Measurements from ENCODE around the gene MSS51.

The MSS51 gene

DNA sequence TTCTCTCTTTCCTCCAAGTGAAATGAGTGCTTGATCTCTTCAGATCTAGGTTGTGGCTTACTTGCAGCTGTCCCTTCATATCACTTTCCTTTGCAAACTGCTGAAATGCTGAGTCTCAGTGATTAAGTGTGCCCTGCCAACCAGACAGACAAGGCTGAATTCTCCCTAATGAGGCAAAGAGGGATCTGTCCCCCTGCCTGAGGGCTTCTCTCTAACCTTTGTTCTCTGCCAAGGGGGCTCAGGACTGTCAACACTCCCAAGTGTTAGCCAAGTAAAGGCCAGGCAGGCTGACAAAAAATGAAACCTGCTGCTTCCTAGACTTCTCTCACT is at the start of gene MSS51:
TSS of gene MSS51 (minus strand) at position 24 of the 330 bp plus-strand sequence. CDS start 5,277 bp downstream, outside the sequence.
- no peak for DNase-seq

DNA sequence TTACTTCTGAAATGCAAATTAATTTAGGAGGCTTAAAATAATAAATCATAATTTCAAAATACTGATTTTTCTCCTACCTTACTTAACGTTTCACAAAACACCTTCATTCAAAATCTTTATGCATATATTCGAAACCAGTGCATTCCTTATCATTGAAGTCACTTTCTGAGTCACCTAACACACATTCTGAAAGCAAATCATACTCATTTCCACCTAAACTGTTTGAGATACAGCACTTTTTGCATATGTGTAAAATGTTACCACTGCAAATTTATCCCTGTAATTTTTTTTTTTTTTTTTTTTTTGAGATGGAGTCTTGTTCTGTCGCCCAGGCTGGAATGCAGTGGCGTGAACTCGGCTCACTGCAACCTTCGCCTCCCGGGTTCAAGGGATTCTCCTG is 46.8 kb upstream of the MSS51 start:
- no peak for DNase-seq

DNA sequence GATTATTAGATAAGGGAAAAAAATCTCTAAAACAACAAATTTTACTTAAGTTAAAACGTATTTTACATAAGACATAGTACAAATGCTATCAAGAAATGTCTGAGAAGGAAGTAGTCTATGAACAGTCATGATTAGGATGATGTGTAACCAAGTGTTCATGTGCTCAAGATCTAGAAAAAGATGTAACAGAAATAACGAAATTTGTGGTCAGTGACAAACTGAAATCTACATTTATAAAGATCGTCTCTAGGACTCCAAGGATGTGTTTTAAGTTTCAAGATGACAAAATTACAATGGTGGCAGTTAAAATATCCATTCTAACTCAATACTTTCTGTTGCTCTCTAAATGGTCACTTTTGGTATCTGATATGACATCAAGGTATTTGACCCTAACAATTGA is 45.3 kb upstream of the MSS51 start:
- DNase-seq = no peak

DNA sequence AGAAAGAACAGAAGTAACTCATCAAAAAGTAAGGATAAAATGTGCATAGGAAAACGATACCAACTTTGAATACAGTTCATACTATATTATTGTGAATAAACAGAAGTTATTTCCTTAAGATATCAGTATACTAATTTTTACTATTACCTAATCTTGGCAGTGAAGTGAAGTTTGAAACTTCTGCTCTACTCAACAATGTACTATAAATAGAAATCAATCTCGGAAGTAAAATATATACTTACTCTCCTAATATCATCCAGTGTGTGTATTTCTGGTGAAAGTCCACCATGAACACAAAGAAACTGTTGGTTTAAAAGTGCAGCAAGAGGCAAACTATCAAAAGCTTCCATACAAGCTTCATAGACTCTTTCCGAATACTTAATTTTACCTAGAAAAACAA is 37.9 kb upstream of the MSS51 start:
- DNase-seq = no peak

DNA sequence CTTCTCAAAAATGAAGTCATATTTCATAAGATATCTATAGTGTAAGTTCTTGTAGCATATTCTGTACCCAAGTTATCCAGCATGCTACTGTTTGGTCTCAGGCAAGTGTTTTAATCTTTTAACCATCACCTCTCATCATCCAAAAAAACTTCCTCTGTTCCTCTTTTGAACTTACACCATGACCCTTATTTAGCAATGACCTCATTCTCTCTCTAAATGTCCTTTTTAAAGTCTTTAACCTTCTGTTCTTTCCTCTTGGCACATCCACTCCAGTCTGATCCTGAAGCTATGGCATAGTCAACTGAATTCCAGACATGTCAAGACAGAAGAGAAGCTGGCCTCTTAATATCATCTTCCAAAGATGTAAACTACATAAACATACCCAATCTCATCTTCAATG is 36.2 kb upstream of the MSS51 start:
- DNase-seq = no peak

DNA sequence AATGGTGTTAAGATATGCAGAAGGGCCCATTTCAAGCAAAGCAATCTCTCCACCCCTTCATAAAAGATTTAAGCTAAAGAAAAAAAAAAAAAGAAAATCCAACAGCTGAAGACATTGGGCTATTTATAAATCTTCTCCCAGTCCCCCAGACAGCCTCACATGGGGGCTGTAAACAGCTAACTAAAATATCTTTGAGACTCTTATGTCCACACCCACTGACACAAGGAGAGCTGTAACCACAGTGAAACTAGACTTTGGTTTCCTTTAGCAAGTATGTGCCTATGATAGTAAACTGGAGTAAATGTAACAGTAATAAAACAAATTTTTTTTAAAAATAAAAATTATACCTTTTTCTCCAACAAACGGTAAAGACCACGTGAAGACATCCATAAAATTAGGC is 33.8 kb upstream of the MSS51 start:
- no peak for DNase-seq

DNA sequence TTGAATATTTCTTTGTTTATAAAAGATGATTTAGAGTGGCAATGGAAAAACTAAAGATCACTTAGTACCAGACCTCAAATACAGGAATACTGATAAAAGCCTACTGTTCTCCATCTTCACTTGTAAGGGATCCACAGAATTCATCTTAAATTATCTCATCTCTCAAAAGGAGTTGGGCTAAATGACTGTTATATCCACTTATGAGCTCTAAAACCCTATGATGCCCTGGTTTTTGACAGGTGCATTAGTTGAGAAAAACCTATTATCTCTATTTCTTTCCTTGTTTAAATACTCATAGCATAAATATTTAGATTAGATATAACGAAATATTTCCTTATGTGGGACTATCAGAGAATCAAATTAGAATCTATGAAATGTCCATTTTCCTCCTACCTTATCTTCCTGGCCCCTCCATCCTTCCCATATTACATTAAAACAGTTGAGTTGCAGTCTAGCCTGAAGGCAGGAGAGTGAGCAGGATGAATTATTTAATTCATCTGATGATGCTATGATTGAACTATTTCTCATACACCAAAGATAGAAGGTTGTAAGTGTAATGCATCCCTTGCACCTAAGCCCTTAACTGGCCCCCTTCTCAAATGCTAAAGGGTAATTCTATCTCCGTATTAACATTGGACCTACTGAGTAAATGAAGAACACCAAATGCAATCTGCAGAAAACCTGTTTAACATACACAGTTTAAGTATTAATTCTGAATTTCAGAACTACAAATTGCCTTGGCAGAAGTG is 32.8 kb upstream of the MSS51 start:
- DNase-seq = no peak

DNA sequence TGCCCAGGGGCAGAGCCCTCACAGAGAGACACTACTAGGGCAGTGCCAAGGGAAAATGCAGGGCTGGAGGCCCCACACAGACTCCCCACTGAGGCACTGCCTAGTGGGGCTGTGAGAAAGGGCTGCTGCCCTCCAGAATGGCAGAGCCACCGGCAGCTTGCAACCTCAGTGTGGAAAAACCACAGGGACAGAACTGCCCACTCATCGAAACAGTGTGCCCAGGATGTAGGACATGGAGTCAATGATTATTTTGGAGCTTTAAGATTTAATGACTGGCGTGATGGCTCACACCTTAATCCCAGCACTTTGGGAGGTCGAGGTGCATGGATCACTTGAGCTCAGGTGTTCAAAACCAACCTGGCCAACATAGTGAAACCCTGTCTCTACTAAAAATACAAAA is 27.5 kb upstream of the MSS51 start:
- no peak for DNase-seq

DNA sequence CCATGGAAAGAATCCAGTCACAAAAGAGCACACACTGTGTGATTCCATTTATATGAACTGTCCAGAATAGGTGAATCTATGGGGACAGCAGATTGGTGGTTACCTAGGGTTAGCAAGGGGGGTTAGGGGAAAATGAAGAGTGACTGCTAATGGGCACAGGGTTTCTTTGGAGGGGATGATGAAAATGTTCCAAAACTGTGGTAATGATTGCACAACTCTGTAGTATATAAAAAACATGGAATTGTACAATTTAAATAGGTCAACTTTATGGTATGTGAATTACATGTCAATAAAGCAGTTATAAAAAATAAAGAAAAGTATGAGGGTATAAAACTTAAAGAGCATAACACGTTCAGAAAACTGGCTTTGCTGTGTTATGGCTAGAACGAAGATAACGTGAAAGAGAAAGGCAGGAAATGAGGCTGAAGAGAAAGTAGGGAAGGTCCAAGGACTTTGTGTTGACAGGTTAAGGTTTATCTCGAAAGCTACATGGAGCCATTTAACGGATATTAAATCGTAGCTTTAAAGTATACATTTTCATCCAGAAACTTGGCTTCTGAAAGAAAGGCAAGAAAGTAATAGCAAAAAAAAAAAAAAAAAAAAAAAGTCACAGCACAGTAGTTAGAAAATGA is 26.4 kb upstream of the MSS51 start:
- DNase-seq = no peak

DNA sequence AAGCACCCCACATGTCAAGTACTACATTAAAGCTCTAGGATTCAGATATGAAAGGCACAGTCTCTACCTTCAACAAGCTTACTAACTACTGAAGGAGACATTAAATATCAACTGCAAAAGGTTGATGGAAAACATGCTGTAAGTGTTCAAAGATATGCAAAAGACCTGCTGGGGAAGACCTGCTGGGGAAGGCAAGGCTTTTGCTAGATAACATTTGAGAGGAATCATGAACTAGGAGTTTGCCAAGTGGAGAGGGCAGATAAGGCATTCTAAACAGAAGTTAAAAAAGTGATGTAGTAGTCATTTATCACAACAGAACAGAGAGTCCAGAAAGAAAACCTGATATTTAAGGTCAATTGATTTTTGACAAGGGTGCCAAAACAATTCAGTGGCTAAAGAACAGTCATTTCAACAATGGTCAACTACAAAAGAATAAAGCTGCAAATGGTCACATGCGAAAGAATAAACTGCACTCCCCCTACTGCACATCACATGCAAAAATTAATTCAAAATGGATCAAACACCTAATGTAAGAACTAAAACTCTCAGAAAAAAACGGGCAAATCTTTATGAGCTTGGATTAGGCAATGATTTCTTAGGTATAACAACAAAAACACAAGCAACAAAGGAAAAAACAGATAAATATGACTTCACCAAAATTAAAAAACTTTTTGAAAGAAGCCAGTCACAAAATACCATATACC is 23.0 kb upstream of the MSS51 start:
- DNase-seq = no peak

DNA sequence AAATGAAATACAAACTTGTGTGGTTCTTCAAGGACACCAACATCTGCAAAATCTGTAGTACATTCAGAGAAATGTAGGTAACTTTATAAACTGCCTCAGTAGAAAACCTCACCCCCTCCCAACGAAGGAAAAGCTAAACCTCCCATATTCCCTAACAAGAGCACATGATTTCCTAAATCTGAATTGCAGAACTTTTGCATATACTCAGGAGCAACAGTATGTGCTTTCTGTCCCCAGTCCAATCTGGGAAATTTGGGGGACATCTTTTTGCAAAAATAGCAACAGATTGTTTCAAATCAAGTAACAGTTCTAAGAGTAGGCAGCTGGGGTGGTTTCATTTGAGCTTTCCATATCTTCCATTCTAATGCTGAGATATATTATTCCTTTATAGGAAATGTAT is 15.8 kb upstream of the MSS51 start:
- DNase-seq = no peak

DNA sequence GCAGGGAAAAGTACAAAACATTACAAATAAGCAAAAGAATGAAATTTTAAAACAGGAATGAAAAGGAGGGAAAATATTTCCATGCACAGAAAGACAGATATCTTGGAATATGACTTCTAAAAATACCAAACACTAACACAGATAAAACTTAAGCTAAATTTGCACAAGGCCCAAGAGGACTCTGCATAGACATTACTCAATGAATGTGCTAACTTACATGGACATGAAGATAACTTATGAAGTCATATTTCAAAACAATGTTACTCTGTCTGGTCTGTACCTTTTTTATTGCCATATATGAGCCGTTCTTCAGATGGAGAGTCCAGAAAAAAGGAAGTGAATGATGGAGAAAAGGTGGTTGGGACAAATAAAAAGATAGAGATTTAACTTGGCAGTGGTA is 15.0 kb upstream of the MSS51 start:
- DNase-seq = no peak

DNA sequence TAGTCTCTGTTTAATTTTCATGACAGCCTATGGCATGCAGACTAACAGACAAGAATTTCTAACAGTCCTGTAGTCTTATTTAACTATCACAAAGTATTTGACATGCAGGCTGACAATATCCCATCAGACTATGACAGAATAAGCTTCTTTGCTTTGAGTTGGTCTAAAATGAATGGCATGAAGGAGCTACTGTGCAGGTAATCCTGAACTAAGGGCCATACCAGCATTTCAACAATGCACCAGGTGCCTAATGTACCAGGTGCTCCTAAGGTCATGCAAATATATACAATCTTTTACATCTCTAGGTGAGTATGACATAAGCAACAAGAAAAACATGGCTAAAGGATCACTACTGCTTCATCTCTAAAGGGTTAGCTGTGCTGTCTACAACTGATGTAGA is 13.6 kb upstream of the MSS51 start:
- DNase-seq = no peak

DNA sequence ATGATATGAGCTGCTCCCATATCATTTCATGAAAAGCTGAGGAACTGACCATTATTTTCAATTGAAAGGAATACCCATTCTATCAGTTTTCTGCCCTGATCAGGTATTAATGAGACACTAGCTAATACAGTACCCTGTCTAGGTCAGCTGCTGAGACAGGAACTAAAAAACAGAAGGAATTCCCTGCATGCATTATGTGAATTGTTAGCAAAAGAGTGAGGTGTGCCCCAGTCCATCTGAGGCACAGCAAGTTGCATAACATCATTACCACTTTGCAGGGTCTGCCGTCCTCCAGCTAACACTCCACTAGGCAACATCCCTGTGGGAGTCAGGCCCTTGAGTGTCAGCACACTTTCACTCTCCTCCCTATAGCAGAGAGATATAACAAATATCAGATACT is 11.1 kb upstream of the MSS51 start:
- DNase-seq = no peak

DNA sequence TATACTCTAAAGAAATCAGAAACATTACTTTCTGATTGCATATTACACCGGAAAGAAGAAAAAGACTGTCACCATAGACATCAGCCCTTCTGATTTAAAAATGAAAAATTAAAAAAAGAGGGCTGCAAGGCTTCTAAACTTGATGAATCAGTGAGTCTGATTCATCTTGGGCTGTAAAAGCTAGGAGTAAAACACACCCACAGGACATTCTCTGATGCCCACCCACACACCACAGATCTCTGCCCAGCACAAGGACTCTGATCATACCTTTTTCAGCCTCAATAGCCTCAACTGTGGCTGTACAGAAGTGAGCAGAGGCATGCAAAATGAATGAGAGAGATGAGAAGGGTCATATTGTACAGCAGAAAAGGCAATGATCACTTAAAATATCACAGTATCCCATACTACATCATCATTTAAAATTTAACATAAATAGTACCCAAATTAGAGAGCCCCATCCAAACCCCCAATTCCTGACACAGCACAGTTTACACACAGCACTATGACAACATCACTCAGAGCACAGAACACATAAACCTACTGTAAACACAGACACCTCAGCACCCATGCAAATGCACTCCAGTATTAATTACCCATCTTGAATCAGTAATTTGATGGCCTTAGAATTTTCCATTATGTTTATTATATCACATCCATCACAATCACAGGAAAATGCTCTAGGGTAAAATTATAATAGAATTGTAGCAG is 6.4 kb upstream of the MSS51 start:
- no peak for DNase-seq

DNA sequence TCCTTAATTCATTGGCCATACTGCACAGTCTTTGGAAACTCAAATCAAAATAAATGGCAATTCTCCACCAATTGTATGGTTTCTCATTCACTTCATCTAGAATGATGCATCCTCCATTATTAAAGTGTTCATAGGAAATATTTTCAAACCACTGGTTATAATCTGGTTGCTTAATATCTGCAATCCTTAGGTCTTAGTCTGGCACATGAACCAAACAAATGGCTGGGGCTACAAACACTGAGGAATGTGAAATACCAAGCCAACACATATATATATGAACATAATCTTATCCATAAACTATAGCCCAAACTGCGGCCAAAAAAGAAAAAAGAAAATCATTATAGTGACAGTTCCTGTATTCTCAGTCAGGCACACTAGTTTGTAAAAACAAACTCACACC is 5.7 kb upstream of the MSS51 start:
- no peak for DNase-seq

DNA sequence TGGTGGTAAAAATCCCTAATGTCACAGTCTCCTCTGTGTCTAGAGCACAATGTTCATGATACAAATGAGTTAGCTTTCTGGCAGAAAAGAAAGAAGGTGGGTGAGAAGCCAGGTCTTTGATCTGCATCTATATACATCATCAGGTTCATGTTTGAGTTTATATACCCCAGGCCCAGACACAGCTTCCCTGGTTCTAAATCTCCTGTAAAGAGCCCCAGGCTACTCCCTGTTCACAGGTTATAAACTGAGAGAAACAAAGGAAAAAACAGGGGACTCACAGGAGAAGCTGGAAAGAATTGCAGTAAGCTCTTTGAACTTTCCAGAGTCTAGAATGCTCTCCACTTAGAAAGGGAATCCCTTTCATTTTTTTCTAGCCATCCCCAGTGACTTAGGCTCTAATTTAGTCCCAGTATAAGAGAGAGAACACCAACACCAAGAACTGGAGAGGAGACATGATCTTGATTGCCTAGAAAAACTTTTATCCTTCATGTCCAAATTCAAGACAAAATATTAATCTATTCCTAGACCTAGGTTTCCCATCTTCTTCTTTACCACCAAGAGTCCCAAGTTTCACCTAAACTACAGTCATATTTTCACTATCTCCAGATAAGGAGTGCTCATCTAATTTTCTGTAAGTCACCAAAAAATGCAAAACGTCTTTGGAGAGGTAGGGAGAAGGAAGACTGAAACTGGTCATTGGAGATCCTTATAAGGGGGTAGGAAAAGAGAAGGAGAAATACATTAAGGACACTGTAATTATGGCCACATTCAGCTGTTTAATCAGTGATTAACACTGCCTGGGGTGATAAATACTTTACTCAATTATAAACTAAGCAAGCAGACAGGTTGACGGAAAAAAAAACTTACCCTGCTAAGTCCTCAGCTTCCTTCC is 469 bp downstream of the MSS51 start:
- no peak for DNase-seq

DNA sequence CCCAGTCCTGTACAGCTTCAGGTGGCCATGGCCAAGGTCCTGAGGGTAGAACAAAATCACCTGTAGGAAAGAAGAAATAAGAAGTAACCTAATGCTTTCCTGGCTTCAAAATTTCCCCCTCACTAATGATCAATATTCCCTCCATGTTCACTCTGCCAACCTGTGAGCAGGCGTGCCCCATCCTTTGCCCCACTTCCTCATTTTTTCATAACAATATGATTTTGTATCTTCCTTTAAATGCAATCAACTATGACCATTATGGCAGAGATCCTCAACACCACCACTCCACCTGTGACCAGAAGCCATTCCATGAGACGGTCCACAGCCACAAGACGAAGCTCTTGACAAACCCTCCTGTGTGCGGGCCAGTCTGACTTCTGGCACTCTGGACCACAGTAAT is 7.0 kb downstream of the MSS51 start:
- no peak for DNase-seq

DNA sequence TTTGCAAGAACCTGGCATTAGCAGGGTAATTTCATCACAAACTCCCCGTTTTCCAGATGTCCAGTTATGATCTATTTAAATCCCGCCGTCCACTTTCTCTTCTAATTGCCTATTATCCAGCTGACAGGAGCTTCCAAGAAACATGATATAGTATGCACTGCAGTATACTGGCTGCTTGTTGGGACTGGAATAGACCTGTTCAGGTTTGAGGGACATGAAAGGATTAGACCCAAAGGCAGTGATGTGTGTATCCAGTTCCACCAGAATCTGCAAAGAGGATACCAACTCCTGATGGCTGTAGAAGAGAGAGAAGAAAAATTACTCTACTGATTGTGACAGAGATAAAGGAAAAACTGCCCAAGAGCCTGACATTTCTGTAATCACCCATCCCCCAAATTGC is 8.9 kb downstream of the MSS51 start:
- no peak for DNase-seq

DNA sequence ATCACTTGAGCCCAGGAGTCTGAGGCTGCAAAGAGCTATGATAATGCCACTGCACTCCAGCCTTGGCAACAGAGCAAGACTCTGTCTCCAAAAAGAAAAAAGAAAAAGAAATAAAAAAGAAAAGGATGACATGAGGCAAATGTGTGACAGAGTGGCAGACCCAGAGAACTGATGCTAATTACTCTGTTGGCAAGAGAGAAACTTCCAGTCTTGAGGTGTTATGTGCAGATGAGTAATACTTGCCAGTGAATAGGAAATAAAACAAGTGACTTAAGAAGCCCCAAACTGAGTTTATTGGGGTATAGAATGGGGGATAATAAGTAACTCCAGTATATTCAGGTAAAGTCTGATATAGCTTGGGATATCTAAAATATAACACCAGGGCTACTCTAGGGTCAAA is 10.1 kb downstream of the MSS51 start:
- no peak for DNase-seq

DNA sequence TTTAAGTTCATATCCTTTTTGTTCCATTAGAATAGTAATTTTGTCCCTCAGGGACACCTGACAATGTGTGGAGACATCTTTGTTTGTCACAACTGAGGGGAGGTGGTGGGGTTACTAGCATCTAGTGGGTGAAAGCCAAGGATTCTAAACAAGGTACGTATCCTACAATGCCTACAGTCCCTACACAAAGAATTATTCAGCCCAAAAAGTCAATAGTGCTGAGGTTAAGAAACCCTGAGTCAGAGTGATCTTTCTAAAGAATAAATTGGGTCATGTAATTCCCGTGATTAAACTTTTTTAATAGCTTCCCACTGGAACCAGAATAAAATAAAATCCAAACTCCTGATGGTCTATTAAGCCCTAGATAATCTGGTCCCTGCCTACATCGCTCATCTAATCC is 16.8 kb downstream of the MSS51 start:
- no peak for DNase-seq

DNA sequence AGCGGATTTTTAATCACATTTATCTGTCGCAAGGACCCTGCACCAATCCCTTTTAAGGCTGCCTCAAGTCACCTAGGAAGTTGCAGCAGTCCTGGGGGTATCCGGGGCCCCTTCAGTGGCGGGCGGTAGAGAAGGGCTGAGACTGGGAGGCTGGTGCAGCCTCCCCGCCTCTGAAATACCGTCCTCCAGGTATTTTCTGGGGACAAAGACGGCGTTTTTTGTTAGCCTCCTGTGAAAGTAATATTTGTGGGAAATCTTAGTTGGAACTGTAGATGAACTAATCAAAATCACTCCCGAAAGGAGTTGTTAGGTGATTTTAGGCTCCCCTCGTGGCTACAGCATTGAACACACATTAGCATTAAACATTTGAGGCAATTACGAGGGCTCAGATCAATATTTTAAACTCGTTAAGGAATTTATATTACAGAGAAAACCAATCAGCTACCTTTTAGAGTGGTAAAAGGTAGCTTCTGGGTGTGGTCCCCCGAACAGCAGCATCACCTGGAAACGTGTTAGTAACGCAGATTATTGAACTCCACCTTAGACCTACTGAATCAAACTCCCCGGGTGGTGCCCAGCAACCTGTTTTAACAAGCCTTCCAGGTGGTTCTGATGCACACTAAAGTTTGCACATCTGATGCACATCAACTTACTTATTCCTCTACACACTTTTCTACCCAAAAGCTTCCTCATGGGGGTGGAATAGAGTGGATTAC is 19.0 kb downstream of the MSS51 start:
- no peak for DNase-seq
